ENCODE measurements around the gene CCNI2. TPM values are rescaled to one million over a fixed set of nuclear protein-coding genes. Genes with fewer than 3 reads are reported as not detected.
A peak's percentile ranks its signal among the peaks of the same experiment; 100 is the strongest.

The CCNI2 gene, protein sequence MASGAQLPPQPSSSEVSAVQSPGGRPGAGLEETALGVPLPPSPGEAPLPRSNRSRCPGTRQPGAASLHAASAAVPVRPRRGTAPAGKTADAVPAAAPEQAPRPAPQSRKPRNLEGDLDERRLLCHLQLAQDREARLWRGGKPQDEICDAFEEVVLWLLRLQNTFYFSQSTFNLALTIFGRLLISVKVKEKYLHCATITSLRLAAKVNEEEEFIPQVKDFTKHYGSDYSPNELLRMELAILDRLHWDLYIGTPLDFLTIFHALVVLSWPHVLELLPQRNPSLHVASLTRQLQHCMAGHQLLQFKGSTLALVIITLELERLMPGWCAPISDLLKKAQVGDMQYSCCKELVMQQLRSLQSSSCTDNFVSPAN
- total RNA-seq, result 0.34 and 0.51 TPM in 2 replicates

DNA sequence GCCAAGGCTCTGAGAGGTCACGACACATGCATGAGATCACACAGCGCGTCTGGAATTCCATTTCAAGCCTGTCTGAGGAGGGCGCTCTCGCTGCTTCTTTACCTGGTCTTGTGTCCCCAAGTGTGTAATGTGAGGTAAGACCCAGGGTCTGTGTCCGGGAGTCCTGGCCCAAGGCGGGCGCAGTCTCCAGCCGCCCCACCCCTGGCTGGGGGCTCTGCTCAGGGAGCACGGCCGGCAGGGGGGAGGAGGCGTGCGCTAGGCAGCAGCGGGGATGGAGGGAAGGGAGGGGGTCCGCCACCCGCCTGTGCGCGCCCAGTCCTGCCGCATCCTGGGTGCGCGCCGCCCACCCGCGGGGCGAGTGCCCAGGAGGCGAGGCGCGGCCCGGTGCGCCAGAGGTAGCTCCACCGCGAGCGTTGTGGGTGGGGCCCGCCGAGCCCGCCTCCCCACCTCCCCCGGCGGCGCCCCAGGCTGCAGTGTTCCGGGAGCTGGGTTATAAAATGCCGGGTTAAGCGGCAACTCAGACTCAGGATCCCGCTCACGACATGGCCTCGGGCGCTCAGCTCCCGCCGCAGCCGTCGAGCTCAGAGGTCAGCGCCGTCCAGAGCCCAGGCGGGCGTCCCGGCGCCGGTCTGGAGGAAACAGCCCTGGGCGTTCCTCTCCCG is at the start of gene CCNI2:
CCNI2 (plus strand) TSS at position 473 of the 662 bp plus-strand sequence; CDS start at position 543, 70 bp downstream.
- peak; percentile 66 for DNase-seq

DNA sequence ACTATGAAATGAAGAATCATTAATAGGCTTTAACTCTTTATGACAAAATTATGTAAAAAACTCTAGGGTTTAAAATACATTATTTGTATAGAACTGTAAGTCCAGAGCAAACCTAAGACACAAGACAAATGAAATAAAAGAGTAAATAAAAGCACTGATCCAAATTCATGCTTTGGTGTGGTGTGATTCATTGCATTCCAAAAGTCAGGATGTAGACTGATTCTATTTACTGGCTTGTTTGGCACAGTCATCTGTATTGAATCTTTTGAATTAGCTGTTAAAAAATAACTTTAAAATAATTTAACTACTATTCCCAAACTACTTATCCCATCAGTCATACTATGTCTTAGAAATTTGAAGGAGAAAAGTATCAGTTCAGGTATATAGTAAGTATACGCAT is 42.4 kb upstream of the CCNI2 start:
- DNase-seq, result peak; percentile 54

DNA sequence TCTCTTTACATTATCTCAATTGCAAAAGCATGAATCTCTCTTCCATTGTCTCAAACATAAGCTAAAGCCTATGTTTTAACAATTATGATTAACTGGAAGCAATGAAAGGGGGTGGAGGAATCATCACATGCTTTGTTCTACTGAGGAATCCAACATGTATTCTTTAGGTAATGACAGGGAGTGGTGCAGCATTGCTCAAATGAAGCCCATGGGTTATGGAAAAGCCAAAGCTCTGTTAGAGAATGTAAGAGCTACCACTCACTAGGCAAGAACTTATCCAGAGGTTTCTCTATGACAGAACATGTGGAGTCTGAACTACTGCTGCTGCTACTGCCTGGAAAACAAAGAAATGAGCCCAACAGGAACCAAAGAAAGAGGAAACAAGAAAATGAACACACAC is 38.6 kb upstream of the CCNI2 start:
- no peak for DNase-seq

DNA sequence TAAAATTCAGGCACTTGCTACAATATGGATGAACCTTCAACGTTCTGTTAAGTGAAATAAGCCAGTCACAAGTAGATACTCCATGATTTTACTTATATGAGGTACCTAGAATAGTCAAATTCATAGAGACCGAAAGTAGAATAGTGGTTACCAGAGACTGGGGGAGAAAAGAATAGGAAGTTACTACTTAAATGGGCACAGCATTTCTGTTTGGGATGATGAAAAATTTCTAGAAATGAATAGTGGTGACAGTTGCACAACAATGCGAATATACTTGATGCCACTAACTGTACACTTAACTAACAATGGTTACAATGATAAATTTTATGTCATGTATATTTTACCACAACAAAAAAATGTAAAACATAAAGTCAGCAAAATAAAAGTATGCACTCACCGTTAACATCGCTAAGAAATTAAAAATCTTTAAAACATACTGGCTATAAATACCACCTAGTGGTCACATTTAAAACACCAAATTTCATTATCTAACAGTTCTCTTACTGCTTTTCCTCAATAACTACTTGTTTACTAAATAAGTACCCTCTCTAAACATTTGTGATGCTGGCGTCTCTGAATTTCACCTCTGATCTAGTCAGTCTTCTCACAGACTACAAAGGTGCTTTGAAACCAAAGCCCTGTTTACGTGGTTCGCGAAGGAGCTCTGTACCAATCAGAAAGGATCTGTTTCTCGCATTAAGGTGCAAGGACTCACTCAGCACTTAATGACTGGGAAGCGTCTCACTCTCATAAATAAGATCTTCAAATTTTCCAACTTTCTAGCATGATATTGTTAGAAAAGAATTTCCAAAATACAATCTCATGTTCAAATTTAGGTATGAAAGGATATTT is 32.5 kb upstream of the CCNI2 start:
- peak; percentile 30 for DNase-seq

DNA sequence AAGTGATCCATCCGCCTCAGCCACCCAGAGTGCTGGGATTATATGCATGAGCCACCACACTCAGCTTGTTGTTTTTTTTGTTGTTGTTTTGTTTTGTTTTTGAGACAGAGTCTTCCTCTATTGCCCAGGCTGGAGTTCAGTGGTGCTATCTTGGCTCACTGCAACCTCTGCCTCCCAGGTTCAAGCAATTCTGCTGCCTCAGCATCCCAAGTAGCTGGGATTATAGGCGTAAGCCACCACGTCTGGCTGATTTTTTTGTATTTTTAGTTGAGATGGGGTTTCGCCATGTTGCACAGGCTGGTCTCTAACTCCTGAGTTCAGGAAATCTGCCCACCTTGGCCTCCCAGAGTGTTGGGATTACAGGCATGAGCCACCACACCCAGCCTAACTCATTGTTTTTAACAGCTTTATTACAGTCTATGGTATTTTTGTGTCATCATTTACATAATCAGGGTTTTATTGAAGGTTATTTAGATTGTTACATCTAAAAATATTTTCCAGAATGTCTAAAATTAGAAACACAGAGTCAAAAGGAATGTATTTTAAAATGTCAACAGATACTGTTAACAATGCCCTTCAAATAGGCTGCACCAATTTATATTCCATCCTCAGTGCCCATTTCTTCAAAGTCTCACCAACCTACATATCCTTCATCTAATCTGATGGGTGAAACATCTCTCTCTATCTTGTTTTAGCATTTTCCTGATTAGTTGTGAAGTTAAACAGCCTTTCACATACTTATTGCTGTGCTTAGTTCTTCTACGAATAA is 28.5 kb upstream of the CCNI2 start:
- DNase-seq, result no peak

DNA sequence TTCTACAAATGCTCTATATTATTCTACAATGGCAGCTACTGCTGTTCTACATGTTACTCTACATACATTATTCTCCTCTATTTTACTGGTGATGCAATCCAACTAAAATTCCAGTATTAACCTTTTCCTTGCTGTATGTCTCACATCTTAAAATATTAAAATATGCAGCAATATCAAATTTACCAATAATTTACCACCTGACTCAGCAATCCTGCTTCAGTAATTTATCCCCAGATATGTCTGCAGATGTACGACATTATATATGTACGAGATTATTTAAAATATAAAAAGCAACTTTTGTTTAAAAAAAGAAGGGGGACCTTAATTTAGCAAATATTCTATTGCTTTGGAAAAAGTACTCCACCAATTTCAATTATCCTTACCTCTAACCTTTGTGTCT is 21.5 kb upstream of the CCNI2 start:
- no peak for DNase-seq

DNA sequence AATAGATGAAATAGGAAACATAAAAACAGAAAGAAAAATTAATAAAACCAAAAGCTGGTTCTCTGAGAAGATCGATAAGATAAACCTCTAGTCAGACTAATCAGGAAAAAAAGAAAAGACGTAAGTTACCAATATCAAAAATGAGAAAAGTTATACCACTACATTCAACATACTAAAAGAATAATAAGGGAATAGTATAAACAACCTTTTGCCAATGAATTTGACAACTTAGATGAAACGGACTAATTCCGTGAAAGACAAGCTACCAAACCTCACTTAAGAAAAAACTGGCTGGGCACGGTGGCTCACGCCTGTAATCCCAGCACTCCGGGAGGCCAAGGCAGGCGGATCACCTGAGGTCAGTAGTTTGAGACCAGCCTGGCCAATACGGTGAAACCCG is 17.3 kb upstream of the CCNI2 start:
- no peak for DNase-seq

DNA sequence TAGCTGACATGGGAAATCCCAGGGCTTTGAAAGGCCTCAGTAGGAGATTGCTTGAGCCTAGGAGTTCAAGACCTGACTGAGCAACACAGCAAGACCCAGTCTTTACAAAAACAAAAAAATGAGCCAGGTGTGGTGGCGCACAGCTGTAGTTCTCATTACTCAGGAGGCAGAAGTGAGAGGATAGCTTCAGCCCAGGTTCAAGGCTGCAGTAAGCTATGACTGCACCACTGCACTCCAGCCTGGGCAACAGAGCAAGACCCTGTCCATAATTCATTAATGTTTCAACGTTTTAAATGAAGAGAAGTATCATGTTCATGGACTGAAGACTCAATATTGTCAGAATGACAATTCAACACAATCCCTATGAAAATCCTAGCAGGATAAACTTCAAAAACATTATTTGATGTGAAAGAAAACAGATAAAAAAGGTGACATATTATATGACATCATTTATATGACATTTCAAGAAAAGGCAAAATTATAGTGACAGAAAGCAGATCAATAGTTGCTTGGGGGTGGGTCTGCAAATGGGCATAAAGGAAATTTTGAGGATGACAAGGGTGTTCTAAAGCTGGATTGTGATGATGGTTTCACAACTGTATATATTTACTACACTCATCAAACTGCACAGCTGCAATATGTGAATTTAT is 13.6 kb upstream of the CCNI2 start:
- DNase-seq, result no peak

DNA sequence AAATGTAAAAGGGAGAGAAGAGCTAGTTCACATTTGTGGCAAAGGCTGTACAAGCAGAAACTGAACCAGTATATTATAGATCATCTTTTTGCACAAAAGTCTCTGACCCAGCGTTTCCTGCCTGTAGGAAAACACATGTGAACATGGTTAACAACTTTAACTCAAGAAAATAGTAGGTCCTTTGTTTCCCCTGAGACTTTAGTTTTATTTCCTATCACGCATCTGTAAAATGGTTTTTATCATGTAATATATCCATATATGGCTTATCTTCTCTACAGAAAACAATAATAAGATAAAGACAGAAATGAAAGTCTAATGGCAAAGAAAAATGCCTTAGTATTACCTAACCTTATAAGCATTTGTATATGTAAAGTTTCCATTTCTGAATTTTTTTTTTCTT is 12.5 kb upstream of the CCNI2 start:
- no peak for DNase-seq

DNA sequence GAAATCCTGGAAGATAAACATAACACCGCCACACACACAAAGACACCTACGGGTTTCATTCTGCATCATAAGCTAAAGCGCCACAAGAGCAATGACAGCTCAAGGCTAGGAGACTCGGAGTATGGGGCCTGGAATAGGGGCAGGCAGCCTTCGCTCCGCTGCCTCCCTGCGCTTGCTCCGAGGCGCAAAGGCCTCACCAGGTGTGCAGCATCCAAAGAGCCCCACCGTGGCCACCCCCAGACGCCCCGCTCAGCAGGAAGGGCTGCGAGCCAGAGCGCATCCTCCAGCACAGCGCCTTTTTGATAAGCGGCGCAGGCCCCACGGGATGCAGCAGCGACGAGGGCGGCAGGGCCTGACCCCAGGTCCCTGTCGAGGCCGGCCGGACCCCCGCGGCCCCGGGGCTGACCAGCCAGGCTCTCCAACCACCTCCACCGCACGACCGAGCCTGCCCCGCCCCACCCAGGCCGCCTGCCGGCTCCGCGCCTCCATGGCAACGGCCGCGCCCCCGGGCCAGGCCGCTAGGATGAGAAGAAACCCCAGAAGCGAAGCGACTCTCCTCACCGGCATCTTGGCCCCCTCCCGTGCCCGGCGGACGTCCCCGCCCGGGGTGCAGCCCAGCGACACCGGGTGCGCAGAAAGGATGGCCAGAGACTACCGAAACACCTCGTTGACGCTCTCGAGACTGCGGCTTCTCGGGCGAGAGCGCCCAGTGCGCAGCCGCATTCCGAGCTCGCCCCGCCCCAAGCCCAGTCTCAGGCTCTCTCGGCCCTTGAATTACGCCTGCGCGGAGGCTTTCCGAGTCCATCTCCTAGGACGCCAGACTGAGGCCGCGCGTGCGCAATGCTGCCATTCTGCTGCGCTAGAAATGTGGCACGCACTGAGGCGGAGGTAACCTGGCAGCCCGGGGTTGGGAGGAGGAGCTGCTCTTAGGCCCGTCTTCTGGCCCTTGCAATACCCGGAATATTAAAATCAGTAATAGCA is 10.1 kb upstream of the CCNI2 start, which contains the start of gene KIF3A:
KIF3A (minus strand) TSS at position 694 of the 981 bp plus-strand sequence; CDS start at position 567, 127 bp downstream.
- peak; percentile 98 for DNase-seq

DNA sequence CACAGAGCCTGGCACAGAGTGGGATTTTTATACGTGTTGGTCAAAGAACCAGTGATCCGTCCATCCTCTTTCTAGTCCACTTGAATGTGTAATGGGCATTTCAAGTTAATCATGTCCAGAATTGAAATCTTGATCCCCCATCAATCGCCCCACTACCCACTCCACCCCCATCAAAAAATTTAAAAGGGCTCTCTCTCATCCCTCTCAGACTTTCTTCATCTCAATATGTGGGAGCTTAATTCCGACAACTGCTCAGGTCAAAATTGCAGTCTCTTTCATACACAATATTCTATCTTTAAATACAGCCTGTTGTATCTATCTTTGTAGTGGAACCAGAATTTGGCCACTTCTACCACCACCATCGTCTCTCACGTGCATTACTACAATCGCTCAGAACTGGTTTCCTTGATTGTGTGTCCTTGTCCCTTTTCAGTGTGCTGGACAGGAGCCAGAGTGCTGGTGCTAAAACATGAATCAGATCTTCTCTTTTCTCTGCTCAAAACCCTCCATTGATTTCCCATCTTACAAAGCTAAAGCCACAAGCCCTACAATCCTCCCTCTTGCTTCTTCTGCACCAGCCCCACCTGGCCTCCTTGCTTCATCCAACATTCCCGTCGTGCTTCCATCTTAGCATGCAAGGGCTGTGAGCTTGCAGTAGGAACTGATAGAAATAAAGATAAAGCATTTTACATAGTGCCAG is 9.1 kb upstream of the CCNI2 start:
- DNase-seq, result no peak

DNA sequence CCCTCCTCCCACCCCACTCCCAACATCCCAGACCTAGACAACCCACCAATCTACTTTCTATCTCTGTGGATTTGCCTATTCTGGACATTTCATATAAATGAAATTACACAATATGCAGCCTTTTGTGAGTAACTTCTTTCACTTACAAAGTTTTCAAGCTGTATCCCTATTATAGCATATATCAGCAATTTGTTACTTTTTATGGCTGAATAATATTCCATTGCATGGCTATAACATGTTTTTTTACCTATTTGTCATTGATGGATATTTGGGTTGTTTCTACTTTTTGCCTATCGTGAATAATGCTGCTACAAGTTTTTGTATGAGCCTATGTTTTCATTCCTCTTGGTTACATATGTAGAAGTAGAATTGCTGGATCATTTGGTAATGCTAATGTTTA is 8.0 kb upstream of the CCNI2 start:
- DNase-seq, result no peak

DNA sequence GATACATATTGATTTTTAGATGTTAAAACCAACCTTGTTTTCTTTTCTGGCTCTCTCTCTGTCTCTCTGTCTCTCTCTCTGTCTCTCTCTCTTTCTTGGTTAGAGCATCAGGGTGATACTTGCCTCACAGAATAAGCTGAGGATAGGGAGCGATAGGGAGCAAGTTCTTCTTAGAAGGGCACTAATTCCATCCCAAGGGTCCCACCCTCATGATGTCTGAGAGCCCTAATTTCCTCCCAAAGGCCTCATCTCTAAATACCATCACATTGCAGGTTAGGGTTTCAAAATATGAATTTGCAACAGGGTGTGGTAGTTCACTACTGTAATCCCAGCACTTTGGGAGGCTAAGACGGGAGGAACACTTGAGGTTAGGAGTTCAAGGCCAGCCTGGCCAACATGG is 5.1 kb upstream of the CCNI2 start:
- DNase-seq, result no peak

DNA sequence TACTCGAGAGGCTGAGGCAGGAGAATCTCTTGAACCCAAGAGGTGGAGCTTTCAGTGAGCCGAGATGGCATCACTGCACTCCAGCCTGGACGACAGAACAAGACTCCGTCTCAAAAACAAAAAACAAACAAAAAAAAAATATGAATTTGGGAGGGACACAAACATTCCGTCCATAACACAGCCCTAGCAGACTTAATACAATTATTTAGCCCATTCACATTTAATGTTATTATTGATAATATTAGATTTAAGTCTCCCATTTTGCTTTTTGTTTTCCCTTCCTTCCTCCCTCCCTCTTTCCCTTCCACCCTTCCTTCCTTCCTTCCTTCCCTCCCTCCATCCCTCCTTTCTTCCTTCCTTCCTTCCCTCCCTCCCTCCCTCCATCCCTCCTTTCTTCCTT is 4.6 kb upstream of the CCNI2 start:
- no peak for DNase-seq

DNA sequence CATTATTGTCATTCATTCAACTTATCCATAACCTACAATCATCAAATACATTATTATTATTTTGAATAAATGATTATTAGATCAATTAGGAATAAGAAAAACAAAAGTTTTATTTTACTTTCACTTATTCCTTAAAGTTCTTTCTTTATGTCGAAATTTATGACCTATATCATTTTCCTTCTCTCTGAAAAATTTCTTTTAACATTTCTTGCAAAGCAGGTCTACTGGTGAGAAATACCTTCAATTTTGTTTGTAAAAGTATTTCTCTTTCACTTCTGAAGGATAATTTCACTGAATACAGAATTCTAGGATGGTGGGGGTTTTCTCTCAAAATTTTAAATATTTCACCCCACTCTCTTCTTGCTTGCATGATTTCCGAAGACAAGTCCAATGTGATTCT is 2.6 kb upstream of the CCNI2 start:
- DNase-seq, result no peak

DNA sequence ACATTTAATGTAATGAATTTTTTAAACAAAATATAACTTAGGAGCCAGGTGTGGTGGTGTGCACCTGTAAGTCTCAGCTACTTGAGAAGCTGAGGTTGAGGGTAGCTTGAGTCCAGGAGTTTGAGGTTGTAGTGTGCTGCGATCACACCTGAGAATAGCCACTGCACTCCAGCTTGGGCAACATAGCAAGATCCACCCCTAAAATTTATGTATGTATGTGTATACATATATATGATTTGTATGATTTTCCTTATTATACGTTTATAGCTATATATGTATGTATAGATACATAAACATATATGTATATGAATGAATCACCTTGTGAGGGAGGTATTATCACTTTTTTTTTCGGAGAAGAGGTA is 653 bp upstream of the CCNI2 start:
- DNase-seq, result no peak

DNA sequence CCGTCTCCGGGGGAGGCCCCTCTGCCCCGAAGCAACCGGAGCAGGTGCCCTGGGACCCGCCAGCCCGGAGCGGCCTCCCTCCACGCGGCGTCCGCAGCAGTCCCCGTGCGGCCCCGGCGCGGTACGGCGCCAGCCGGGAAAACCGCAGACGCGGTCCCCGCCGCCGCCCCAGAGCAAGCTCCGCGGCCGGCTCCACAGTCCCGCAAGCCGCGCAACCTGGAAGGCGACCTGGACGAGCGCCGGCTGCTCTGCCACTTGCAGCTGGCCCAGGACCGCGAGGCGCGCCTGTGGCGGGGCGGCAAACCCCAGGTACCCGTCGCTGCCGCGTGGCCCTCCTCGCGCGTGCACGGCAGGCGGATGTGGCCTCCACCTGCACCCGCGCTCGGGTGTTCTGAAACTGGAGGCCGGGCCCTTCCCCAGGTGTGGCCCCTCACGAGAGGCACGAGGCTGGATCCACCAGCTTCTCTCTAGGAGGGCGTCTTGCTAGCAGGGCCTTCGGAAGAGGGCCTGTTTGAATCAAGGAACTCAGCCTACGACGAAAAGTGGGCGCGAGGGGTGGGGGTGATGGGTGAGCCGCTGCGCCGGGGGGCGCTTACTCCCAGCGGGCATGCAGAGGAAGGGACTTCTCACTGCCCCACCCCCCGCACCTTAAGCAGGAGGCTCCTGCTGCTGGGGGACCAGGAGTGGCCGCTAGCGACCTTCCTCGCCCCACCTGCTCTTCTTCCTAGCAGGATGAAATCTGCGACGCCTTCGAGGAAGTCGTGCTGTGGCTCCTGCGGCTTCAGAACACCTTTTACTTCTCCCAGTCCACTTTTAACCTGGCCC is 602 bp downstream of the CCNI2 start:
- DNase-seq, result no peak

DNA sequence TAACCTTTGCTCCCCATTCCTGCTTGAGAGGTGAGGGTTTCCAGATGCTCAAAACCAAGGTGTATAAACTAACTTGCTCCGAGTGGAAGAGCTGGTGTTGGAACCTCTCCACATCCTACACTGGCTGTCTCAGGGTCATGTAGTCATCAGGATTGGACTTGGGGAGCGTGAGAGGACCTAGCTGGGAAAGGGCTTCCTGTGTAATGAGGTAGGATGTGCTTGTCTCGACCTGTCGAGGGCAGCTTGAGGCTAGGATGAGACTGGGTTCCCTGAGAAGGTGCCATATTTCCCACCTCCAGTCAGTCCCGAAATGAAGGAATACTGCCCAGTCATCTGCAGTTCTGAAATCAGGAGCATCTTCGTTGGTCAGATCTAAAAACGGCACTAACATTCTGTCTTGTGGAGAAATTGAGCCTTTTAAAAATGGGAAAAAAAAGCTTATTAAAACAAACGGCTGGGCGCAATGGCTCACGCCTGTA is 1.3 kb downstream of the CCNI2 start:
- no peak for DNase-seq

DNA sequence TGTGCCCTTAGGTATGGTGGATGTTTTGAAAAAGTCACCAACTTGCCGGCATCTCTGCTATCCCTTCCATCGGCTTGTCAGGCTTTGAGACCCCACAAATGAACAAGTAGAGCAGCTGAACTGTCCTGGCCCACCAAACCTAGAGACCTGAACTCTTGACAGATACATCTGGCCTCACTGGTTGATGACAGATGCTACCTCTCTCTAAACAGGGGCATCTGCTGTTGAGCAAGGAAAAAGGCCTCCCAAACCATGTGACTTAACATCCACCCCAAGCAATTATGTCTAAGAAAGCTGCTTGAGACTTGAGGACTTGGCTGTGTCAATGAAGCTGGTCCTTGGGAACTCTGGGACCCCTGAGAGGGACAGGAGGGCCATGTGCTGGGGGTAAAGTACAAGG is 2.3 kb downstream of the CCNI2 start:
- DNase-seq, result no peak

All from dermis blood vessel endothelial cell (primary cell).